AG04450 (cell line): ENCODE results near the gene HLA-F. TPM values are rescaled to one million over a fixed set of nuclear protein-coding genes. Genes with fewer than 3 reads are reported as not detected.
A peak's percentile ranks its signal among the peaks of the same experiment; 100 is the strongest.

Experiments used
- CTCF ChIA-PET: fragments of 300-600, 350-600 bp; formaldehyde crosslinking; extraction: SDS; loops from one replicate; lab custom pipeline; 2022; ENCODE audit warnings: antibody characterized with exemption, inconsistent platforms; lab: Charles Lee
- POLR2A ChIA-PET: fragments of 350-600 bp; formaldehyde crosslinking; extraction: SDS; loops from one replicate; lab custom pipeline; 2021; ENCODE audit warnings: antibody characterized with exemption, inconsistent platforms; lab: Yijun Ruan, JAX
- DNase-seq: peaks from one replicate; pipeline ENCODE4 v3.0.0-alpha.2; 2011; ENCODE audit warnings: low read depth, low spot score
- H3K27ac ChIP-seq: one replicate; pipeline ENCODE4 v1.5.1; 2012; ENCODE audit warnings: low read depth, low read length, control low read depth
- H3K27me3 ChIP-seq: one replicate; pipeline ENCODE4 v1.6.0; 2012; ENCODE audit warnings: low read length; ENCODE audit not compliant: control insufficient read depth, insufficient read depth
- H3K4me3 ChIP-seq: 2 replicates; pipeline ENCODE4 v1.5.1; 2011; ENCODE audit warnings: mild to moderate bottlenecking, low read depth, low read length, control low read depth
- H3K9me3 ChIP-seq: 2 replicates; pipeline ENCODE4 v1.5.1; 2012; ENCODE audit warnings: low read length; ENCODE audit not compliant: control insufficient read depth, insufficient read depth
- polyA plus RNA-seq: library from polyadenylated mRNA; depleted of rRNA; stranded (reverse); fragments of >200 nt; gene quantifications from 2 replicates; pipeline ENCODE4 v1.2.3, GENCODE V29; 2011
- TF ChIP-seq, protein P1 (sequence below): IDR thresholded peaks from 2 replicates; pipeline ENCODE4 v1.5.1; 2011; ENCODE audit warnings: low read depth, low read length, control low read depth, inconsistent platforms

HLA-F gene
- polyA plus RNA-seq, 1 experiment, result 0.12 TPM

GRCh38 chr6:29745855-29746449 is 22.7 kb downstream of the HLA-F start:
- Histone ChIP-seq H3K27me3 (peaks cover 24% of the 10 kb centered on the region), H3K4me3 (no peak overlapping the region), H3K9me3 (peaks cover 6% of the 10 kb centered on the region; the same call in 1 of the 2 replicates), H3K27ac (no peak overlapping the region)
- DNase-seq, result no peak
- CTCF ChIA-PET, result no interaction called here
- POLR2A ChIA-PET, result no interaction called here
- TF ChIP-seq, protein P1, sequence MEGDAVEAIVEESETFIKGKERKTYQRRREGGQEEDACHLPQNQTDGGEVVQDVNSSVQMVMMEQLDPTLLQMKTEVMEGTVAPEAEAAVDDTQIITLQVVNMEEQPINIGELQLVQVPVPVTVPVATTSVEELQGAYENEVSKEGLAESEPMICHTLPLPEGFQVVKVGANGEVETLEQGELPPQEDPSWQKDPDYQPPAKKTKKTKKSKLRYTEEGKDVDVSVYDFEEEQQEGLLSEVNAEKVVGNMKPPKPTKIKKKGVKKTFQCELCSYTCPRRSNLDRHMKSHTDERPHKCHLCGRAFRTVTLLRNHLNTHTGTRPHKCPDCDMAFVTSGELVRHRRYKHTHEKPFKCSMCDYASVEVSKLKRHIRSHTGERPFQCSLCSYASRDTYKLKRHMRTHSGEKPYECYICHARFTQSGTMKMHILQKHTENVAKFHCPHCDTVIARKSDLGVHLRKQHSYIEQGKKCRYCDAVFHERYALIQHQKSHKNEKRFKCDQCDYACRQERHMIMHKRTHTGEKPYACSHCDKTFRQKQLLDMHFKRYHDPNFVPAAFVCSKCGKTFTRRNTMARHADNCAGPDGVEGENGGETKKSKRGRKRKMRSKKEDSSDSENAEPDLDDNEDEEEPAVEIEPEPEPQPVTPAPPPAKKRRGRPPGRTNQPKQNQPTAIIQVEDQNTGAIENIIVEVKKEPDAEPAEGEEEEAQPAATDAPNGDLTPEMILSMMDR, result no peak

- no peak overlapping the region for H3K4me3 ChIP-seq
- H3K27me3 ChIP-seq, result peaks cover 24% of the 10 kb centered on the region
- ChIA-PET CTCF (interaction anchor here (0.6 kb wide), 1 partner anchor 91 kb away, joined by 3 read pairs; no protein-coding TSS in a partner anchor), POLR2A (no interaction called here)
- H3K9me3 ChIP-seq, result peaks cover 6% of the 10 kb centered on the region; the same call in 1 of the 2 replicates
- H3K27ac ChIP-seq, result no peak overlapping the region
- TF ChIP-seq, protein P1, result no peak
- DNase-seq, result no peak
Measured at GRCh38 chr6:29746846-29747687, 23.8 kb downstream of the HLA-F start.

DNA sequence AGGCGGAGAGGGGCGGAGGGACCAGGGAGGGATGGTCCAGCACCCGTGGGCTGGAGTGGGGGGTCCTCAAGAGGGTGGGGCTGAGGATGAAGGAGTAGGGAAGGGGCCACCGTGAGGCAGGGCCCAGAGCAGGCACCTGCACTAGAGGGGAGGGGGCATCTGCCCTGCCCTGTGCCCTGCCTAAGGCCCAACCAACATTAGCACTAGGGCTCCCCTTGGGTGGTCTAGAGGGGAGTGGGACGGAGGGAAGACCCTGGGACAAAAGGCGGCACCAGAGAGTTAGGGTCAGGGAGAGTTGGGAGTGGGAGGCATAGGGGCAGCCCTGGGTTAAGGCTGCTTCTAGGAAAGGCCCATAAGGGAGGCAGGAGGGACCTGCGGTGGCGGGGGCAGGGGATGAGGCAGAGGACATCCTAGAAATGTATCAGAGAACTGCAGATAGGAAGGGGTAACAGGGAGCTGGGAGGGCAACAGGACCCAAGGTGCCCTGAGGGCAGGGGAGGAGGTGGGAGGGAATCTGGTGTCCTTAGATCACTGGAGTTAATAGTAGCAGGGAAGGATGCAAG is 24.5 kb downstream of the HLA-F start:
- Histone ChIP-seq H3K4me3 (peak overlapping the region; percentile 60), H3K27ac (no peak overlapping the region), H3K9me3 (peaks cover 6% of the 10 kb centered on the region; the same call in 1 of the 2 replicates), H3K27me3 (peaks cover 22% of the 10 kb centered on the region)
- POLR2A ChIA-PET, result no interaction called here
- CTCF ChIA-PET, result no interaction called here
- TF ChIP-seq, protein P1, result no peak
- DNase-seq, result no peak

GRCh38 chr6:29748391-29749307 is 25.4 kb downstream of the HLA-F start:
- CTCF ChIA-PET, result interaction anchor here (1.6 kb wide), 1 partner anchor 96 kb away, joined by 9 read pairs; no protein-coding TSS in a partner anchor
- Histone ChIP-seq H3K9me3 (peaks cover 6% of the 10 kb centered on the region; the same call in 1 of the 2 replicates), H3K27me3 (peaks cover 22% of the 10 kb centered on the region), H3K4me3 (peak overlapping the region; percentile 60), H3K27ac (no peak overlapping the region)
- no peak for DNase-seq
- POLR2A ChIA-PET, result no interaction called here
- TF ChIP-seq, protein P1, result no peak
